HepG2 (cell line): ENCODE data around the gene LRPPRC. TPM values are rescaled to one million over a fixed set of nuclear protein-coding genes. Genes with fewer than 3 reads are reported as not detected.

ENCODE experiments used
- ARID4A ChIP-seq: sonication (generic); formaldehyde crosslinking; IDR thresholded peaks from 2 replicates; pipeline ENCODE4 v1.5.0; 2020; ENCODE audit warnings: mild to moderate bottlenecking, missing genetic modification reagents, borderline replicate concordance
- E2F1 ChIP-seq: sonication (generic); formaldehyde crosslinking; IDR thresholded peaks from 2 replicates; pipeline ENCODE4 v1.5.0; 2020; ENCODE audit warnings: missing genetic modification reagents
- ELF4 ChIP-seq: sonication (generic); formaldehyde crosslinking; IDR thresholded peaks from 2 replicates; pipeline ENCODE4 v1.5.0; 2020; ENCODE audit warnings: missing genetic modification reagents, mild to moderate bottlenecking, moderate library complexity, borderline replicate concordance
- ETS1 ChIP-seq: sonication (generic); formaldehyde crosslinking; IDR thresholded peaks from 2 replicates; pipeline ENCODE4 v1.4.0; 2020; ENCODE audit warnings: missing genetic modification reagents
- HNF1A ChIP-seq, 2 experiments: sonication (generic) in 1 of 2; formaldehyde crosslinking in 1 of 2; IDR thresholded peaks; 2 replicates each; pipeline versions ENCODE4 v1.4.0 to v1.6.1; 2016 to 2020; ENCODE audit warnings: borderline replicate concordance in 1 of 2, low read depth in 1 of 2, mild to moderate bottlenecking in 1 of 2, missing genetic modification reagents in 1 of 2
- NCOA2 ChIP-seq: sonication (generic); formaldehyde crosslinking; IDR thresholded peaks from 2 replicates; pipeline ENCODE4 v1.8.0; 2022; ENCODE audit warnings: inconsistent platforms
- PCBP1 ChIP-seq: fragments of 200-400 bp; formaldehyde crosslinking; IDR thresholded peaks from 2 replicates; pipeline ENCODE4 v1.6.1; 2017; ENCODE audit warnings: mild to moderate bottlenecking, low read depth, low read length, borderline replicate concordance
- SMARCC2 ChIP-seq: fragments of 450-650 bp; IDR thresholded peaks from 2 replicates; pipeline ENCODE4 v1.6.1; 2017; ENCODE audit warnings: antibody characterized with exemption, mild to moderate bottlenecking
- SYNCRIP ChIP-seq: fragments of 200-400 bp; formaldehyde crosslinking; IDR thresholded peaks from 2 replicates; pipeline ENCODE4 v1.6.1; 2018; ENCODE audit warnings: mild to moderate bottlenecking, low read depth, low read length; ENCODE audit not compliant: insufficient read depth
- ZFAT ChIP-seq: sonication (generic); formaldehyde crosslinking; conservative IDR thresholded peaks from 2 replicates; pipeline ENCODE4 v1.8.1; 2023; ENCODE audit warnings: missing genetic modification reagents, inconsistent platforms
- ZFYVE20 ChIP-seq: sonication (generic); formaldehyde crosslinking; IDR thresholded peaks from 2 replicates; pipeline ENCODE4 v1.8.0; 2023; ENCODE audit warnings: low read depth, mild to moderate bottlenecking, moderate library complexity, missing genetic modification reagents, borderline replicate concordance
- ZNF317 ChIP-seq: sonication (generic); formaldehyde crosslinking; IDR thresholded peaks from 2 replicates; pipeline ENCODE4 v1.5.0; 2020; ENCODE audit warnings: mild to moderate bottlenecking, missing genetic modification reagents
- ZZZ3 ChIP-seq: sonication (generic); formaldehyde crosslinking; IDR thresholded peaks from 2 replicates; pipeline ENCODE4 v1.4.0; 2020; ENCODE audit warnings: missing genetic modification reagents, mild to moderate bottlenecking, borderline replicate concordance
- polyA plus RNA-seq, 8 experiments: library from polyadenylated mRNA; depleted of rRNA in 3 of 8; stranded (reverse) in 7 of 8; unstranded in 1 of 8; fragments of >200 nt; fragmentation: Illumina TruSeq in 4 of 8; extraction: Trizol in 4 of 8; gene quantifications; 2 replicates each; pipeline versions ENCODE4 v1.2.1 to v1.2.3, GENCODE V29; 2011 to 2016; ENCODE audit warnings: low read depth in 4 of 8, missing spikeins in 1 of 8, mixed read lengths in 1 of 8; ENCODE audit not compliant: insufficient read depth in 1 of 8
- total RNA-seq, 5 experiments: library from RNA; depleted of rRNA; stranded (reverse); fragments of >200 nt; fragmentation: Illumina TruSeq; extraction: Trizol; gene quantifications; 2 replicates each; pipeline ENCODE4 v1.2.3, GENCODE V29; 2016; ENCODE audit warnings: low read depth in 1 of 5
- TF ChIP-seq, protein P1 (sequence below): IDR thresholded peaks from 2 replicates; pipeline ENCODE4 v1.6.1; 2016; ENCODE audit warnings: low read depth

Gene LRPPRC
- total and polyA plus RNA-seq, 2 of the 13 experiments (the other 11 are each of a cell fraction or from before 2014, with no cell fraction given), result 117 to 167 TPM

GRCh38 chr2:43995733-43996533 is at the start of gene LRPPRC (continued):
- TF ChIP-seq ARID4A (CRISPR knock-in tag), result peak; percentile 96; the same call in 1 of the 2 replicates
- TF ChIP-seq ZNF317 (CRISPR knock-in tag), result 0 out of 2 replicates have a peak, but pooled peaks have one; percentile 52
- TF ChIP-seq NCOA2, result no peak; the same call in none of the 2 replicates
- TF ChIP-seq PCBP1, result peak; percentile 92
- no peak for TF ChIP-seq ETS1 (CRISPR knock-in tag)
- TF ChIP-seq ZZZ3 (CRISPR knock-in tag), result no peak; the same call in 1 of the 2 replicates
- peak; percentile 67 for TF ChIP-seq E2F1 (CRISPR knock-in tag)
- TF ChIP-seq ZFAT (CRISPR knock-in tag), result no peak
- TF ChIP-seq SYNCRIP, result no peak
- TF ChIP-seq, protein P1, sequence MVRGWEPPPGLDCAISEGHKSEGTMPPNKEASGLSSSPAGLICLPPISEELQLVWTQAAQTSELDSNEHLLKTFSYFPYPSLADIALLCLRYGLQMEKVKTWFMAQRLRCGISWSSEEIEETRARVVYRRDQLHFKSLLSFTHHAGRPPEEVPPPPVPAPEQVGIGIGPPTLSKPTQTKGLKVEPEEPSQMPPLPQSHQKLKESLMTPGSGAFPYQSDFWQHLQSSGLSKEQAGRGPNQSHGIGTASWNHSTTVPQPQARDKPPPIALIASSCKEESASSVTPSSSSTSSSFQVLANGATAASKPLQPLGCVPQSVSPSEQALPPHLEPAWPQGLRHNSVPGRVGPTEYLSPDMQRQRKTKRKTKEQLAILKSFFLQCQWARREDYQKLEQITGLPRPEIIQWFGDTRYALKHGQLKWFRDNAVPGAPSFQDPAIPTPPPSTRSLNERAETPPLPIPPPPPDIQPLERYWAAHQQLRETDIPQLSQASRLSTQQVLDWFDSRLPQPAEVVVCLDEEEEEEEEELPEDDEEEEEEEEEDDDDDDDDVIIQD (CRISPR knock-in tag), result peak; percentile 71; the same call in 1 of the 2 replicates
- TF ChIP-seq SMARCC2, result no peak
- TF ChIP-seq ELF4 (CRISPR knock-in tag), result no peak; the same call in 1 of the 2 replicates
- TF ChIP-seq ZFYVE20 (CRISPR knock-in tag), result peak; percentile 95; the same call in 1 of the 2 replicates
- no peak for TF ChIP-seq HNF1A (IDR thresholded peaks at IDR 0.05; ENCODE audit: low read depth)
- no peak; the same call in 1 of the 2 replicates for TF ChIP-seq HNF1A (CRISPR knock-in tag; IDR thresholded peaks at IDR 0.05; ENCODE audit: borderline replicate concordance)
